Thyroid gland (tissue), 4 donors: ENCODE results near the gene DLG2. TPM values are rescaled to one million over a fixed set of nuclear protein-coding genes. Genes with fewer than 3 reads are reported as not detected.

Experiments
- DNase-seq, 2 donors: peaks; one replicate each; pipeline ENCODE4 v3.0.0-alpha.2; 2019
- H3K27ac ChIP-seq, 3 donors: fragments of 200-600 bp; sonication (generic); 1 replicate in 2 of 3; 2 replicates in 1 of 3; pipeline ENCODE4 v1.5.1; 2016 to 2019; ENCODE audit warnings: mild to moderate bottlenecking in 1 of 3, moderate library complexity in 1 of 3
- H3K27me3 ChIP-seq: fragments of 200-600 bp; sonication (generic); one replicate; pipeline ENCODE4 v1.5.1; 2019
- H3K36me3 ChIP-seq, 2 donors: fragments of 200-600 bp; sonication (generic); one replicate each; pipeline ENCODE4 v1.5.1; 2016 to 2019
- H3K4me1 ChIP-seq, 2 donors: fragments of 200-600 bp; sonication (generic); one replicate each; pipeline ENCODE4 v1.5.1; 2017 to 2019
- H3K4me3 ChIP-seq, 3 donors: fragments of 200-600 bp; sonication (generic); replicated peaks in 1 of 3; 1 replicate in 2 of 3; 2 replicates in 1 of 3; pipeline ENCODE4 v1.5.1; 2016; ENCODE audit warnings: mild to moderate bottlenecking in 1 of 3
- H3K9me3 ChIP-seq: fragments of 200-600 bp; sonication (generic); one replicate; pipeline ENCODE4 v1.5.1; 2017
- POLR2A ChIP-seq, 2 donors: fragments of 450-650 bp; IDR thresholded peaks; one replicate each; pipeline ENCODE4 v1.6.1; 2017; ENCODE audit warnings: antibody characterized with exemption in 2 of 2, mild to moderate bottlenecking in 2 of 2, moderate library complexity in 1 of 2
- WGBS, 2 donors: methylation state at CpG; one replicate each; pipeline ENCODE4 v1.1.5; 2017; 5-methylcytosine and 5-hydroxymethylcytosine counted together
- intact Hi-C: fragments of 100-400 bp; cut with DNase I; formaldehyde crosslinking; loops from one replicate; pipeline ENCODE4 v1.15.1; 2023
- total RNA-seq, 4 donors: library from RNA; depleted of rRNA; stranded (reverse); fragments of >200 nt; gene quantifications; one replicate each; pipeline ENCODE4 v1.2.3, GENCODE V29; 2016
- TF ChIP-seq, protein P1 (sequence below), 6 experiments: fragments of 200-600 bp in 3 of 6; fragments of 450-650 bp in 3 of 6; sonication (generic) in 3 of 6; IDR thresholded peaks; one replicate each; pipeline ENCODE4 v1.5.1; 2016 to 2019; ENCODE audit warnings: antibody characterized with exemption in 6 of 6, mild to moderate bottlenecking in 2 of 6, inconsistent platforms in 1 of 6, moderate library complexity in 1 of 6

DLG2 gene
- total RNA-seq, 4 donors from 2014 or later: 29.4 to 79.4 (median 42.4) TPM

DNA sequence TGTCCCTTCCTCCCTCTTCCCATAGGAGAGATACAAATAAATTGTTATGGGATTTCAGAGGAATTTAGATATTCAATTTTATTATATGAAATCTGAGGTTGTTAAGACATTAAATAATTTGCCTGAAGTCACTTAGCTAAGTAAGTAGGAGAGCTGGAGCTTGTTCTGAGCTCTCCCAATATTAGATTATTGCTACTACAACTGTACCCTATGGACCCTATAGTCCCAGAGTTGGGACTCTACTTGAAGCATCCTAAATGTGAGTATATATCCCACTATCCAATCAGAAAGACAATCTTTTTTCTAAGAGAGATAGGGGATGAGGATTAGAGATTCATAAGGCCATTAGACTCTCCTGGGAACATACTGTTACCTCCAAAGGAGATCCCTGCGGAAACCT is 1130.0 kb downstream of the DLG2 start:
- intact Hi-C loops: no loop called here
- Histone ChIP-seq H3K9me3 (no peaks in the 10 kb centered on the region), H3K36me3 (no peaks in the 10 kb centered on the region), H3K4me1 (peaks cover 0 to 5% of the 10 kb centered on the region in 2 donors), H3K4me3 (no peak overlapping the region), H3K27ac (no peak overlapping the region), H3K27me3 (no peaks in the 10 kb centered on the region)
- DNase-seq: no peak
- TF ChIP-seq, protein P1, sequence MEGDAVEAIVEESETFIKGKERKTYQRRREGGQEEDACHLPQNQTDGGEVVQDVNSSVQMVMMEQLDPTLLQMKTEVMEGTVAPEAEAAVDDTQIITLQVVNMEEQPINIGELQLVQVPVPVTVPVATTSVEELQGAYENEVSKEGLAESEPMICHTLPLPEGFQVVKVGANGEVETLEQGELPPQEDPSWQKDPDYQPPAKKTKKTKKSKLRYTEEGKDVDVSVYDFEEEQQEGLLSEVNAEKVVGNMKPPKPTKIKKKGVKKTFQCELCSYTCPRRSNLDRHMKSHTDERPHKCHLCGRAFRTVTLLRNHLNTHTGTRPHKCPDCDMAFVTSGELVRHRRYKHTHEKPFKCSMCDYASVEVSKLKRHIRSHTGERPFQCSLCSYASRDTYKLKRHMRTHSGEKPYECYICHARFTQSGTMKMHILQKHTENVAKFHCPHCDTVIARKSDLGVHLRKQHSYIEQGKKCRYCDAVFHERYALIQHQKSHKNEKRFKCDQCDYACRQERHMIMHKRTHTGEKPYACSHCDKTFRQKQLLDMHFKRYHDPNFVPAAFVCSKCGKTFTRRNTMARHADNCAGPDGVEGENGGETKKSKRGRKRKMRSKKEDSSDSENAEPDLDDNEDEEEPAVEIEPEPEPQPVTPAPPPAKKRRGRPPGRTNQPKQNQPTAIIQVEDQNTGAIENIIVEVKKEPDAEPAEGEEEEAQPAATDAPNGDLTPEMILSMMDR (IDR thresholded peaks at IDR 0.05): no peak
- no peak for TF ChIP-seq POLR2A (IDR thresholded peaks at IDR 0.05)
- 44 to 91% methylated on average over 1 of the region's 1 CpG for WGBS, 2 donors

DNA sequence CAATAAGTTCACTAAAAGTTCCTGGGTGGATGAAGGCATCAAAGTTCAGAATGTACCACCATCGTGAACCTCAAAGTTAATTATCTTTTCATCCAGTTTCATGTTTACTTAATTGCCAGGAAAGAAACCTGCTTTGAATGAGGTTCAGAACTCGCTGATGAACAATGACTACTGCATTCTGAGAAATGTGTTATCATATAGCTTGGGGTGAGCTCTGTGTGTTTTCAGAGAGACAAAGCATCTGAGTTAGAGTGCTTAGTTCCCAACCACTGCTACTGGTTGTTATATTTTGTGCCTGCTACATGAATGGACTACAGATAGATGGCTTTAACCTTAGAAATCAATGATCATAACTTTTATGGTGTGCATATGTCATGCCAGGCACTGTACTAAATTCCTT is 1131.0 kb downstream of the DLG2 start:
- Histone ChIP-seq H3K4me1 (peaks cover 0 to 5% of the 10 kb centered on the region in 2 donors), H3K36me3 (no peaks in the 10 kb centered on the region), H3K9me3 (no peaks in the 10 kb centered on the region), H3K4me3 (no peak overlapping the region), H3K27ac (no peak overlapping the region), H3K27me3 (no peaks in the 10 kb centered on the region)
- intact Hi-C loops: no loop called here
- 80 to 86% methylated on average over 2 of the region's 2 CpGs for WGBS, 2 donors
- TF ChIP-seq, protein P1 (IDR thresholded peaks at IDR 0.05): no peak
- TF ChIP-seq POLR2A (IDR thresholded peaks at IDR 0.05): no peak
- DNase-seq: no peak

DNA sequence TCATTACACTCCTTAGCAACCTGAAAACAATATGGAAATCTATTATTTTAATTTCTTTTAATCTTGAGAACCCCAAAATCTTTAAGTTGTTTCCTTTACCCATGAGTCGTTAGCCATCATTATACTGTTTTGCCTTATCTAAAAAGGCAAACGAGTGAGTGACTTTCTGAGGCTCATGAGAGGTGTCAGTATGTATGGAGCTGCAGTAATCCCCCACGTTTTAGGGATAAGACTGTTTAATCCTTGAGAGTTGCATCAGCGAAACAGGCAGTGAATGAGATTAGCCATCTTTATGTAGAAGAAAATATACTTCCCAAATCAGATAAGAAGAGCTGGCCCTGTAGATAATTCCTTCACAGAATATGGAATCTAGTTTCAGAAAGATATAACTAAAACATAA is 1147.0 kb downstream of the DLG2 start:
- Histone ChIP-seq H3K4me3 (no peak overlapping the region), H3K36me3 (no peaks in the 10 kb centered on the region), H3K27ac (no peak overlapping the region), H3K9me3 (no peaks in the 10 kb centered on the region), H3K27me3 (no peaks in the 10 kb centered on the region), H3K4me1 (no peaks in the 10 kb centered on the region)
- intact Hi-C loops: no loop called here
- no peak for TF ChIP-seq POLR2A (IDR thresholded peaks at IDR 0.05)
- TF ChIP-seq, protein P1 (IDR thresholded peaks at IDR 0.05): no peak
- WGBS, 2 donors: 72 to 73% methylated on average over 4 of the region's 4 CpGs
- DNase-seq: no peak

DNA sequence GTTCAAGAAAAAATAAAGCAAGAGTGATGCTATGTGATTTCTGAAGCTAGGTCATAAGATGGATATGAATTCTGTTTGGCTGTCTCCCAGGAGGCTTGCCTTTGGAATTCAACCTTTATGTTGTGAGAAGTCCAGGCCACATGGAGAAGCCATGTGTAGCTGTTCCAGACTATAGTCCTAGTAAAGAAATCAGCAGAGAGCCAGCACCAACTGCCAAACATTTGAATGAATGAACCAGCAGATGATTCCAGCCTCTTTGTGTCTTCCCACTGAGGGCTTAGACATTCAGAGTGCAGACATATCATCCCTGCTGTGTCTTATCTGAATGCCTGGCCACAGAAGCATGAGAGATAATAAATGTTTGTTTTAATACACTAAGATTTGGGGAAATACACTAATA is 1150.6 kb downstream of the DLG2 start:
- Histone ChIP-seq H3K36me3 (no peaks in the 10 kb centered on the region), H3K27ac (no peak overlapping the region), H3K4me1 (no peaks in the 10 kb centered on the region), H3K27me3 (no peaks in the 10 kb centered on the region), H3K9me3 (no peaks in the 10 kb centered on the region), H3K4me3 (no peak overlapping the region)
- intact Hi-C loops: no loop called here
- DNase-seq: no peak
- TF ChIP-seq, protein P1 (IDR thresholded peaks at IDR 0.05): no peak
- TF ChIP-seq POLR2A (IDR thresholded peaks at IDR 0.05): no peak

DNA sequence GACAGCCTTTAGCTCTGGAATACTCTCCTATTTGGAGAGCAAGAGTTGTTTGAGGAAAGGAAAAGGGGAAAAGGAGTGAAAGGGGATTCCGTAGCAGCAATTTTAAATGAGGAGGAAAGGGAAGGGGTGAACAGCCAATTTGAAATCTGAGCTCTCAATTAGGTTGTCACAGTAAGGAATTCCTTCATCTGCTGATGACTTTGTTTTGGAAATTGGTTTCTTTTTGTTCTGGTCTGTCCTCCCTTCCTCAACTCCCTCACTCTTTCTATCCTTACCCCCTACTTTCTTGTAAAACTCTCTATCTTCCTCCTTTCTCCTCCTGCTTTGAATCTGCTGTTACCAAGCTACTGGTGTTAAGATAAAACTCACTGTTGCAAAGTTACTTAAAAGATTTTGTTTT is 1155.6 kb downstream of the DLG2 start:
- H3K9me3 ChIP-seq: no peaks in the 10 kb centered on the region
- no peak overlapping the region for H3K27ac ChIP-seq
- no peak for DNase-seq
- no peaks in the 10 kb centered on the region for H3K4me1 ChIP-seq
- no peaks in the 10 kb centered on the region for H3K36me3 ChIP-seq
- WGBS, 2 donors: 52 to 70% methylated on average over 1 of the region's 1 CpG
- intact Hi-C loops: no loop called here
- H3K27me3 ChIP-seq: no peaks in the 10 kb centered on the region
- TF ChIP-seq, protein P1 (IDR thresholded peaks at IDR 0.05): no peak
- no peak for TF ChIP-seq POLR2A (IDR thresholded peaks at IDR 0.05)
- H3K4me3 ChIP-seq: no peak overlapping the region
